Cardiac septum (tissue), 1 donor: ENCODE measurements around the gene EHF. TPM values are rescaled to one million over a fixed set of nuclear protein-coding genes. Genes with fewer than 3 reads are reported as not detected.

ENCODE experiments used
- DNase-seq: peaks from one replicate; pipeline ENCODE4 v3.0.0-alpha.2; 2020; ENCODE audit warnings: low spot score
- intact Hi-C: fragments of 100-400 bp; cut with DNase I; formaldehyde crosslinking; loops from one replicate; pipeline ENCODE4 v1.14.0; 2022
- total RNA-seq: library from RNA; stranded (reverse); fragmentation: NEBNext Ultra II Directional; extraction: Animal tissue kit (Norgen Biotek cat#: 25700); gene quantifications from one replicate; pipeline ENCODE4 v1.2.1, GENCODE V29; 2021
- donor health status: DM: no; HTN: no; CAD: no.

Gene EHF
- total RNA-seq, 1 donor from 2014 or later: 0.08 TPM

DNA sequence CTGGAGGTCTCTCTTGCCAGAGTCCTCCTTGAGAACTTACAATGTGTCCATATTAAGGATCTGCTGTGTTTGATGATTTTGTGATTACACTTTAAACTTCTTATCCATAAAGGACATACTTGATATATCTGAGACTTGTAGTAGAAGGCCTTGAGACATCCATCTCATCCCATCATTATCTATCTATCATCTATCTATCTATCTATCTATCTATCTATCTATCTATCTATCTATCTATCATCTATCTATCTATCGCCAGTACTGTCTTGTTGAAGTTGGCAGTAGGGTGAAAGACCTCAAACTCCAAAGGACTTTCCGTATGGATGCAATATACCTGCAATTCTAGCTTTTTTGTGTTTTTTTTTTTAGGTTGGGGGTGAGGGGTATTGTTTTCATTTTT is 2.5 kb upstream of the EHF start:
- DNase-seq: no peak
- intact Hi-C loops: no loop called here

DNA sequence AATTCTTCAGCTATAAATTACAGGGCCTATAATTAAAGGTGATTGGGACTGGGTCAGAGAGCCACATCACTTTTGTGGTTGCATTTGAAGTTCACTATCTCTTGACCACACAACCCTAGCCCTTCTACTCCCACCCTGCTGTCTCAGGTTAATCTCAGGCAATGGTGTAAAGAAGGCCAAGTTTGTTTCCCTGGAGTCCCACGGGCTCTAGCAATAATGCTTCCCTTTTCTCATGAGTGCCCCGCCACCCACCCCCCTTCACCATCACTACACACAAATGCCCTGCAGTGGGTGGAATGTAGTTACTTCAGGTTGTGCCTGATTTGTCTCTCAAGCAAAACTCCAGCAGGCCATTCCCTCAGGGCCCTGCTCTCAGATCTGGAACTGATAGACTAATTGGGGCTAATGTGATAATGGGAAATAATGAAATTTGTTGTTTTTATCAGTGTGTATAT is 1.8 kb upstream of the EHF start:
- intact Hi-C loops: no loop called here
- no peak for DNase-seq

DNA sequence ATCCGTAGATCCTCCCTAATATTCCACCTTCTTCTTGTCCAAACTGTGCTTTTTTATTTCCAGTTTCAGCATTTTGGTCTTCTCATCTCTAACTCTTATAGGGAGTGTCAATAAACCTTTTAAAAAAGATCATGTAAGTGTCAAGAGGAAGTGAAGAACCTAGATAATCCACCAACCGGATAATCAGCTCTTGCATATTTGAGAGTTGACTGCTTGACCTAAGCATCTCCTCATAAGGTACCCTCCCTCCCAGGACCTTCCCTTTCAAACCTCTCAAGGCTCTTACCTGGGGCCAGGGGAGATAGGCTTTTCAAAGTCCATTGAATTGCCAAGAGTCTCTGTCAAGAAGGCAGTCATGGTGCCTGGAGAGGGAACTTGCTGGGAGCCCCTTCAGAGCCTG is 691 bp upstream of the EHF start:
- intact Hi-C loops: no loop called here

DNA sequence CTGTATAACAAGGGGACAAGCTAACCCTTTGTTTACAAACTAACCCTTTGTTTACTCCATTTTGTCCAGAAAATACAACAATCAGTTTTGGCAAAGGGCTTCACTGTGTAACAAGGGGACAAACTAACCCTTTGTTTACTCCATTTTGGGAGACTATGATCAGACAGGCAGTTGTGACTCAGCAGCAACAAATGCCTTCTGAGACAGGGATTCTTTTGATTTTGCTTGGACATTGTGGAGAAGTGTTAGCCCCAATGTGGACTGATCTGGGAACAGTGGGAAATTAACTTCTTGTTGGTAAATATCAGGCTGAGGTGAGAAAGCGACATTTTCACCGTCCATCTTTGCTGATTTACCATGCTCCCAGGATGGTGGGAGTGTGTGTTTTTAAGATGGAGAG is 983 bp downstream of the EHF start:
- no peak for DNase-seq
- intact Hi-C loops: no loop called here

More for the DNA sequence above, 691 bp upstream of the EHF start:
- no peak for DNase-seq

DNA sequence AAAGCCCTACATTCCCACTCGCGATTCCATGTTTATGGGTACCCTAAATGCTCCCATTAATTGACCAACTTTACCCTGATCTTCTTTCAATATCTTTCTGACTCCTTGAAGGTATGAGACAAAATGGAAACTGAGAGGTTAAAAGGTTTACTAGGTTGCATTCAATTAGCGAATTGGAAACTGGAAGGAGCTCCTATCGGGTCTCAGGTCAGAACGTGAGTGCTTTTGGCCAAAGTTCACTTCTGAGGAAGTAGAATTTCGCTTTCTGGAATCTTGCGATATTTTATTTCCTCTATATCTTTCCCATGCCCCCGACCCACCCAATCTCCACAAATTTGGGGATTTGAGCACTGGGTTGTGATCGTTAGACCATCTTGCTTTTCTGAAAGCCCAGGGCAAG is 2.6 kb downstream of the EHF start:
- intact Hi-C loops: no loop called here
- no peak for DNase-seq

DNA sequence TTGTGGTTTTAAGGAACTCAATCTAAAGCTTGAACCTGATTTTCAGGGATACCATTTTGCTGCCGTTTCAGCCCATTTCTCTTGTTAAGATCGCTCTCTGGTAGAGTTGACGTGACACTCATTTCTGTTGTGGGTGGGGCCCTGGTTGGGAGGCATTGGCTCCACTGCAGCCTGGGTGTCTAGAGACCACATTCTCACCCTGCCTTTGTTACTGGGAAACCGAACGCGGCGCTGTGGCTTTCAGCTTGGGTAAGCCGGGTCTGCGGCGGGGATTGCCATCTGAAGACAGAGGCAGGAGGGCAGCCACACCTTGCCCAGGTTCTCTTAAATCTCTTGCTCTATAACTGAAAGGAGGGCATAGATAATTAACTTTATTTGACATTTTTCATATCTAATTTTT is 3.2 kb downstream of the EHF start:
- no peak for DNase-seq
- intact Hi-C loops: no loop called here

DNA sequence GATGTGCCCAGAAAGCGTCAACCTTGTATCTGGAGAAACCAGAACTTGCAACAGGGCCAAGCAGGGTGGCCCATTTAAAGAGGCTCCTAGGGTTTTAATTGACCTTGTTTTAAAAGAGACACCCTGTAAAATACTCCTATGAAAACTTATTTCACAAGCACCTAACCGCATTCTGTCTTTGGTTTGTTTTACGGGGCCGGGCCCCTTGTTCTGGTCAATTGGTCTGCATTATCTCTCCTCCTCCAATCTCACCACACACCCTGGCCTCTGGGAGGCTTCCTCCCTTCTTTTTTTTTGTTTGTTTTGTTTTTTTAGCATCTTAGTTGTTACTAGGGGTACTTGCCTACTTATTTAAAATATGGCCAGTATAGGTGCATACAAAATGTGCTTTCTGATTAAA is 4.7 kb downstream of the EHF start:
- no peak for DNase-seq
- intact Hi-C loops: no loop called here

DNA sequence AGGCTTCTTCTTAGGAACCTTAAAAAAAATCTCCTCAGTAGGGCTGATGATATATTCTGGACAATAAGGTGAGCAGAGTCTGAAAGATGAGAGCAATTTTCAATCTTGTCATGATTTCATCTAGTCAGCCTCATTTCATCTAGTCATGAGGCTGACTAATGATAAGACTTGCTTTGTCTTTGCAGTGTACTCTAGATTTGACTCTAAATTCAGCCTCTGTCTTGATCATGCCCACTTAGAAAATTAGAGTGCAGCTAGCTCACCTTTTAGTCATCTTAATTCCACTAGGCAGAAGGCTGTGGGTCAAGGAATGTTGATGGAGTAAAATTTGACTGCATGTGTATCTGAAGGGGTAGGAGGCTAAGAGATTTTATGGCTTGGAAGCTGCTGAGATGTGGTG is 5.5 kb downstream of the EHF start:
- no peak for DNase-seq
- intact Hi-C loops: no loop called here

DNA sequence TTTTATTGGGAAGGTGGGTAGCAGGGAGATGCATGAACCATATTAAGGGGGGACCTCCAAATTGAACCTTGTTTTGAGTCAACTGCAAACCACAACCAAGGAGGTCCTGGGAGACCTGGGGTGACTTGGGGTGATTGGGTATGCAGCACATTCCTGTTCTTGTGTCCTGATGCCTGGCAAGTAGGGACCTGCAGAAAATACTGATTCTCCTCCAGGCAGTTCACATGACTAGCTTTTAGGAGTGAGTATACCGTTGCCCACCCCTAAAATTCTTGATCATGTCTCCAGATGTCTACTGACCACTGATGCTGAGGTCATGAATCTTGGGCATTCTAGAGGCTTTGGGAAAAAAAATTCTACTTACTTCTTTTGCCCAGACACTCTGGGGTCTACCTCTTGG is 6.3 kb downstream of the EHF start:
- no peak for DNase-seq
- intact Hi-C loops: no loop called here

DNA sequence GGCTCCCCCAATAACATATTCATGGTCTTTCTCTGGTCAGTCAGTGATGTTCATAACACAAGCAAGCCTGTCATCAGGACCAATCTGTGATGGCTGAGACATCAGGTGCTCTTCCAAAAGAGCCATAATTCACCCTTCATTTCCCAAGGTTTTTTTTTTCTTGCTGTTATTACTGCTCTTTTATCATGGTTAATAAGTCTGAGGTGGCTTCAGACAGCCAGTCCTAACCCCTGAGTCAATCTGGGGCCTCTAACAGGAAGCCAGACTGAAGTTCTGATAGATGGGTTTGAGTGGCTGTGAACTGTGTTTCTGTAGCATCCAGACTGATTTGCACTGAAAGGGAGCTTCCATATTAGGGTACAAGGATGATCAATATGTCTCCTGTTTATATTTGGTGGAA is 8.8 kb downstream of the EHF start:
- no peak for DNase-seq
- intact Hi-C loops: no loop called here

DNA sequence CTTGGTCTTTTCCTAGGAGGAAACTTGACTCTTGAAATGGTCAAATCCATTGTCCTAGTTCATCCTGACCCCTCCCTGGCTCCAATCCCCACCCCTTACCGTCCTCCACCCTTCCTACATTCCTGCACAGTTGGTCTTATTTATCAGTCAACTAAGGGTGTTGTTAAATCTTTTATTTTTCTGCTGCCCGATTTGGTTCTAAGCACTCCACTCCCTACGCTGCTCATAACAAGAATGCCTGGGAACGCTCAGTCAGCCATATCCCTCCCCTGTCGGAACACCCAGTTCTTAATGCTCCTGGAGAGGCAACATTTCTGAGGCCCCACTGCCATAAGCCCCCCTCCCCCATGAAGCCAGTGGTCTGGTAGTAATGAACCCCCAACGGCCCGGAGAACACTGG is 9.7 kb downstream of the EHF start:
- intact Hi-C loops: no loop called here
- DNase-seq: no peak

DNA sequence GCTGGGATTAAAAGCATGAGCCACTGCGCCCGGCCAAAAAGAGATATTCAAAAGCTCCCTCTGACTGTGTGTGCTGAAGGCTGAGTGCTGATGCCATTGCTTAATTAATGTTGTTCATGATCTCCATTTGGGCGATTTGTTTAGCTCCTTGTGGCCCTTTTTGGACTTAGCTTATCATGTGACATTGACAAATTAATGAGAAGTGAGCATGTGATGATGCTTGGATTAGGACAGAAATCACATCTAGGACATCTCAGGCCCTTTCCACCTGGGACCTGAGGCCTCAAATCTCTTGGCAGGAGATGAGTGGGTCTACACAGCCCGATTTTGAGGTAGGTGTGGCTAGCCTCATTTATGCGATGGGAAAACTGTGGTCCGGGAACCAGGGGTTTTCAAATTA is 10.4 kb downstream of the EHF start:
- intact Hi-C loops: no loop called here
- DNase-seq: no peak

DNA sequence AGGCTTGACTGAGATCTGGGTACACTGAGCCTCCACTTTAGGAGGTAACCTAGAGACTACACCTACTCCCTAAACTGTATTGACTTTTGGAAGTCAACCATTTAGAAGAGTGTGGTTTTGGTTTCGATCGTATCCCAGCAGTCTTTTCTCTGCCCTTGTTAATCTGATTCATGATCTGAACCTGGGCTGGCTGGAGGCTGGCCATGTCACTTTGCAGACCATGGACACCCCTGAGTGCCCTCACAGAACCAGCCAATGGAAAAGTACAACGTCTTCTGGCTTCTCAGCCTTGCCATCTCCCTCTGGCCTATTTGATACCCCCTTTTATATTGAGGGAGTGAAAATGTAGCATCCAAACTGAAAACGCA is 10.8 kb downstream of the EHF start:
- intact Hi-C loops: no loop called here
- DNase-seq: no peak

DNA sequence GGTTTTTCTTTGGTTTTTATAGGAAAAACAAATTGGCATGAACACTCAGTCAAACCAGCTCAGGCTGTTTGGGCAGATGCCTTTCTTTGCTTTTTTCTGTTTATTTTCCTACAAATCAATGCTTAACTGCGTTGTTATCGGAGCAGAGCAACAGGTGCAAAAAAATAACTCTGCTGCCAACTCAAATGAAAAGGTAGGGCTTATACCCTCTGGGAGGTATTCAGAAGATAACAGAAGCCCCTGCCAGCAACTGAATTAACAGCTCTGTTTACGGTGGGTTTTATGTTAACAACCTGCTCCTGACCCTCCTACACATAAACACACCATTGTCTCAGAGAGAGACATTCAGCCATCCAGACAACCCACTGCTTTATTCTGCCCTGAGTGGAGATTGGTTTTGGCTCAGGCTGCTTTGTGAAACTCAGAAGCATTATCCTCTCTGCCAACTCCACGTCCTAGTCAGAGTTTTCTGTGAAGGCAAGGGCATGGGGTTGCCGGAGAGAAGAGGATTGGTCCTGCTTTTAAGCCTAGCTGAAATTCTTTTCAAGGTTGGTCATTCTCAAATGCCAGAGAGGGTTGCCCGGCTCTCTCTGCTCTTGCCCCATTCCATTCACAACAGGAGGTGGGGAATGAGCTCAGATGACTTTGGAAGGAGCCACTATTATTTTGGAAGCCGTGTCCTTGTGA is 11.4 kb downstream of the EHF start:
- no peak for DNase-seq
- intact Hi-C loops: no loop called here

DNA sequence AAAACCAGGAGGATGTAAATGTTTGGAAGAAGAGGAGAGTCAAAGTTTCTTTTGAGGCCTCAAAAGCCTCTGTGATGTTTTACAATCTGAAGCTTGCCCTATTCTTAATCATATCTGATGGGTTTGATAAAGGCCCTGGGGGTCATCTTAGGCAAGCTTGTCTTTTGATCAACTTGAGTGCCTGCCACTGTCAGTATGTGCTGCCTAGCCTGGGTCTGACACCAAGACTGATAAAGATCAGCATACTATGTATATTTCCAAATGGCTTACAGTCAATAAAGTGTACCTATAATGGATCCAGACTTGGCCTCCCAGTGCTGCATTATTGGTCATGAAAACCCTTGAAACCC is 12.7 kb downstream of the EHF start:
- DNase-seq: no peak
- intact Hi-C loops: no loop called here

DNA sequence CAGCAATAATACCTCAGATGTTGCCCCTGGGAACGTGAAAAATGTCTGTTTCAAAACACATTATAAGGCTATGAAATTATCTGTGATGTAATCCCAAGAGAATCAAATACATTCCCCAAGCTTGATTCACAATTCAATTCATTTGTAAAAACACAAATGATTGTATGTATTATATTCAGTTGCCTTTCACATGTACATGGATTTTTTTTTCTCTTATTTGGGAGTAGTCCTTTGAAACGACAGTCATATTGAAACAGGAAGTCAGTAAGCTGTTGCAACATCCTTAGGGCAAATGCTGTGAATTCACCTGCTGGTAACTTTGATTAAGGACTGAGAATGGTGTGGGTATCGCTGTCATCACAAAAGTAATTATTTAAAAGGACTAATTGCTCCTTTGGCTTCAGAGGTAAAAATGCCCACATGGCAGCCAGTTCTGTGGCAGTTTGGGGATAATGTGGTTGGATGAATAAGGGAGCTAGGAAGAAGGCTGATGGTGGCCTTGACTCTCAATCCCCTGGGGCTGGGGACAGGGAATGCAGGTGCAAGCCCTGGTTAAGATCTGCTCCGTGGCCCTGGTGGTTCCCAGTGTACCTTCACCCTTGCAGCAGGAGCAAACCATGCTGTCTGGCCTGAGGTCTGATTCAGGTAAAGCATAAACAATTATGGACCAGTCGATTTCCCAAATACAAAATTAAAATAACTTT is 13.2 kb downstream of the EHF start:
- intact Hi-C loops: no loop called here
- DNase-seq: no peak

DNA sequence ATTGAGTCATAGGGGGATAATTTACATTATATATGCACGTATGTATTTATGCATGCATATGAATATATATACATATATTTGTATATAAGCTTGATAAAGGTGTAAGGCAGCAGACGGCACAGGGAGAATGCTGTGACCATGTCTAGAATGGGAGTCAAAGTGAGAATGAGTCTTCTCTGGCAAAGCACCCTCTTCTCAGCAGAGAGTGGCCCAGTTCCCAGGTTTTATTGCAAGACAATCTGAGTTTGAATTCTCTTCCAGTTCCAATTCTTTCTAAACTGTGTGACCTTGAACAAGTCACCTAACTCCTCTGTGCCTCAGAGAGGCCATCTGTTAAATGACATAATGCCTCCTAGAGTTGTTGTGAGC is 13.8 kb downstream of the EHF start:
- DNase-seq: no peak
- intact Hi-C loops: no loop called here

DNA sequence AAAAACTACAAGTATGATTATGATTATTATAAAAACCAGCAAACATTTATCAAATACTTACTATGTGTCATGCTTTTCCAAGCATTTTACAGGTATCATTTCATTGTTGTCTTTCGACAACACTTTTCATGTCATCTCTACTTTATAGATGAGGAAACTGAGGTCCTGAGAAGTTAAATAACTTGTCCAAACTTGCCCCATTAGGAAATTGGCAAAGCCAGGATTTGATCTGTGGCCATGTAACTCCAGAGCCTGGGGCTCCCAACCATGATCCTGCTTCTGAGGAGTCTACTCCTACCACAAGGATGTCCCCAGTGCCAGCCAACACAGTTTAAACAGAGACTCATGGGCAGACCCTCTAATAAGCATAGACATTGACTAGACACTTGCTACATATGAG is 15.2 kb downstream of the EHF start:
- no peak for DNase-seq
- intact Hi-C loops: no loop called here

DNA sequence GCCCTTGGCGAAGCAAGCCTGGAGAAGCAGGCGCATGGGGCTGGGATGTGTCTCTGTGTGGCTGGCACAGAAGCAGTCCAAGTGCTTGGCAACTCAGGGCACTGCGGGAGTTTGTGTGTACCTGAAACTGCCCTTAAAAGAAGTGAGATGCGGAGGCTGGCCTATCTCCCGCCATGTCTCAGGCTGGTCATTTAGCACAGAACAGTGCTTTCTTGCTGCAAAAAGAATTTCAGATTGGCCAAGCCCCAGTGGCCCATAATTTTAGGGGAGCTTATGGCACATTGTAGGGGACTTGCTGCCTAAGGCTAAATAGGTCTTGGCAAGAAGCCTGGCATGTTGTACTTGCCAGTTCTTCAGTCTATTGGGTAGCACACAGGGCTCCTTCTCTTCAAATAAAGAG is 16.4 kb downstream of the EHF start:
- intact Hi-C loops: no loop called here

DNA sequence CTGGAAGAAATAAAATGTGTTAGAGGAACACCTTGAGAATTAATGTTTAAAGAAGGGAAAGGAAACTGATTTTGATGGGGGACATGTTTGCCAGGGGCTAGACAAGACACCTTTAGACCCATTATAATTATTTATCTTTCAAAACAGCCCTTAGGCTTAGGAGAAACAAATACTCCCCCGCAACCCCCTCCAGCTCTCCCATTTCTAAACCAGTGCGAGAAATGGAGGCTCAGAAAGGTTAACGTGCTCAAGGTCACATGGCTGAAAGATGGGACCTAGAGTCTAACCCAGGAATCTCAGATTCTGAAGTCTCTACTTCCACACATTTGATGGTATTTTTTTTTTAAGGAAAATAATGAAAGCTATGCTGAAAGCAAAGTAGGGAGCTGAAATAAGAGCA is 18.0 kb downstream of the EHF start:
- no peak for DNase-seq
- intact Hi-C loops: no loop called here

More for the DNA sequence above, 16.4 kb downstream of the EHF start:
- no peak for DNase-seq

DNA sequence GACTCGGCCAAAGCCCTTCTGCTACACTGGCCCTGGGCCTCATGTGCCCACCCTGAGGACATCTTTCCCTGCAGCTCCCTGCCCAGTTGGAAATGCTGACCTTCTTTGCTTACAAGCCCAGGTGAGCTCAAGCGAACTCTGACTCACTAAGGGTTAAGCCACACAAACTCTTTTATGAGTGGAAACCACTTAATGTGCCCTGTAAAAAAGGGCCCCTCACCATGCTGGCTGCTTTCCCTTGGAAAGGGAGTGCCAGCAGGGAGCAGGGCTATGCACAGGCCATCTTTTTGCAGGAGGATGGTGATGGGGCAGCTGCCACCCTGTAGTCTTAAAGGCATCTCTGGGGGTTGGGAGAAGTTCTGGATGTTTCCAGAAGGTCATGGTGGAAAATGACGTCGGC is 18.7 kb downstream of the EHF start:
- no peak for DNase-seq

More for the DNA sequence above, 18.7 kb downstream of the EHF start:
- intact Hi-C loops: no loop called here
